HepG2 (cell line): Measurements from ENCODE around the gene LRRC3C. TPM values are rescaled to one million over a fixed set of nuclear protein-coding genes. Genes with fewer than 3 reads are reported as not detected.

ENCODE experiments used
- GATAD1 ChIP-seq: IDR thresholded peaks from 2 replicates; pipeline ENCODE4 v1.6.1; 2016; ENCODE audit warnings: missing genetic modification reagents, missing compliant biosample characterization
- MBNL3 ChIP-seq: fragments of 250-450 bp; sonication (Bioruptor Pico); conservative IDR thresholded peaks from 2 replicates; pipeline ENCODE4 v1.8.0; 2022; ENCODE audit warnings: mild to moderate bottlenecking, inconsistent platforms
- MED1 ChIP-seq: sonication (generic); formaldehyde crosslinking; IDR thresholded peaks from 2 replicates; pipeline ENCODE4 v1.4.0; 2020; ENCODE audit warnings: missing genetic modification reagents
- NR2F2 ChIP-seq: IDR thresholded peaks from 2 replicates; pipeline ENCODE4 v1.6.1; 2012; ENCODE audit warnings: low read depth, inconsistent platforms, borderline replicate concordance
- PHF21A ChIP-seq: sonication (generic); formaldehyde crosslinking; IDR thresholded peaks from 2 replicates; pipeline ENCODE4 v1.5.0; 2020; ENCODE audit warnings: mild to moderate bottlenecking, missing genetic modification reagents
- RNF219 ChIP-seq: sonication (generic); formaldehyde crosslinking; IDR thresholded peaks from 2 replicates; pipeline ENCODE4 v1.5.0; 2020; ENCODE audit warnings: mild to moderate bottlenecking, missing genetic modification reagents
- SALL1 ChIP-seq: sonication (generic); formaldehyde crosslinking; IDR thresholded peaks from 2 replicates; pipeline ENCODE4 v1.8.0; 2022; ENCODE audit warnings: mild to moderate bottlenecking, missing genetic modification reagents
- SNAI1 ChIP-seq: sonication (generic); formaldehyde crosslinking; IDR thresholded peaks from 2 replicates; pipeline ENCODE4 v1.5.0; 2020; ENCODE audit warnings: mild to moderate bottlenecking, missing genetic modification reagents, borderline replicate concordance
- SP4 ChIP-seq: sonication (generic); formaldehyde crosslinking; IDR thresholded peaks from 2 replicates; pipeline ENCODE4 v1.8.1; 2023; ENCODE audit warnings: mild to moderate bottlenecking, missing genetic modification reagents
- ZNF558 ChIP-seq: sonication (generic); formaldehyde crosslinking; IDR thresholded peaks from 2 replicates; pipeline ENCODE4 v1.9.0; 2022; ENCODE audit warnings: mild to moderate bottlenecking, missing genetic modification reagents, borderline replicate concordance
- ZNF570 ChIP-seq: sonication (generic); formaldehyde crosslinking; IDR thresholded peaks from 2 replicates; pipeline ENCODE4 v1.4.0; 2020; ENCODE audit warnings: mild to moderate bottlenecking, missing genetic modification reagents, borderline replicate concordance
- ZNF691 ChIP-seq: sonication (generic); formaldehyde crosslinking; IDR thresholded peaks from 2 replicates; pipeline ENCODE4 v1.4.0; 2020; ENCODE audit warnings: missing genetic modification reagents, low read depth, mild to moderate bottlenecking, borderline replicate concordance
- ZNF780A ChIP-seq: sonication (generic); formaldehyde crosslinking; IDR thresholded peaks from 2 replicates; pipeline ENCODE4 v1.8.0; 2022; ENCODE audit warnings: mild to moderate bottlenecking, missing genetic modification reagents, moderate library complexity
- polyA plus RNA-seq, 8 experiments: library from polyadenylated mRNA; depleted of rRNA in 3 of 8; stranded (reverse) in 7 of 8; unstranded in 1 of 8; fragments of >200 nt; fragmentation: Illumina TruSeq in 4 of 8; extraction: Trizol in 4 of 8; gene quantifications; 2 replicates each; pipeline versions ENCODE4 v1.2.1 to v1.2.3, GENCODE V29; 2011 to 2016; ENCODE audit warnings: low read depth in 4 of 8, missing spikeins in 1 of 8, mixed read lengths in 1 of 8; ENCODE audit not compliant: insufficient read depth in 1 of 8
- total RNA-seq, 5 experiments: library from RNA; depleted of rRNA; stranded (reverse); fragments of >200 nt; fragmentation: Illumina TruSeq; extraction: Trizol; gene quantifications; 2 replicates each; pipeline ENCODE4 v1.2.3, GENCODE V29; 2016; ENCODE audit warnings: low read depth in 1 of 5
- TF ChIP-seq, protein P1 (sequence below): sonication (generic); formaldehyde crosslinking; IDR thresholded peaks from 2 replicates; pipeline ENCODE4 v1.4.0; 2020; ENCODE audit warnings: missing genetic modification reagents, borderline replicate concordance
- TF ChIP-seq, protein P2 (sequence below): sonication (generic); formaldehyde crosslinking; IDR thresholded peaks from 2 replicates; pipeline ENCODE4 v1.4.0; 2020; ENCODE audit warnings: missing genetic modification reagents
- TF ChIP-seq, protein P3 (sequence below): sonication (generic); formaldehyde crosslinking; IDR thresholded peaks from 2 replicates; pipeline ENCODE4 v1.4.0; 2020; ENCODE audit warnings: mild to moderate bottlenecking, missing genetic modification reagents

Gene LRRC3C
- total and polyA plus RNA-seq, 2 of the 13 experiments (the other 11 are each of a cell fraction or from before 2014, with no cell fraction given): 0.17 TPM; not detected in 1

DNA sequence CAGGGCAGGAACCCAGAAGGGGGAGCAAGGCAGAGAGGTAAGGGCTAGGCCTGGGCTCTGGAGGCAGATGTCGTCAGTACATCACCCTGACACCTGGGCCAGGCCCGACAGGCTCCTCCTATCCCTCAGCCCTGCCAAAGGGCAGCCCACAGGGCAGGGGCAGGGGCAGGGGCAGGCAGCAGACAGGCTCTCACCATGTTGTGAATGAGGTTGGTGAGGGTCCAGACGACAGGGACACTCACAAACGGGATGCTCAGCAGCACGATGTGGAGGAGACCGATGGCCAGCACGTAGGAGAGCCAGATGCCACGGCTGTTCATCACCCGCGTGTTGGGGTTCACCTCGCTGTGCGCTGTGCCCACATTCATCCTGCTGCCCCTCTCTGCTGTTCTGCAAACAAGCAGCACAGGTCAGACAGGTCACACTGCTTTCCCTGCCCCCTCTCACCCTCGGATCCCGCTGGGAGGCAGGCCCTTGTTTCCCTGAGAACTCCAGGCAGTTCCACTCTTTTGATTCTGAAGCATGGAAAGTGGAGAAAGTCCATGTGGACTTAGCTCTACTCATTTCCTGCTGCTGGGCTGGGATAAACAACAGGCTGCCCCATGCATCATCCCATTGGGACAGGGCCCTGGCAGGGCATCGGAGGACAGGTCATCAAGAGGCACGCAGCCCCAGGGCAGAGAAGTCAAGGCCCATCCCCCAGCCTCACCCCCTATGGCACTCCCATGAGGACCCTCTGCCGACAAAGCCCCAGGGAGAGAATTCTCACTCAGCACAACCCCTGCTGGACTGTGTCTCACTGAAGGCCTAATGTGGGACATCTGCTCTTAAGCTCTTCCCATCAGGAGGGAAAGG lies 3.5 kb upstream of the LRRC3C start (continued):
- no peak for TF ChIP-seq MBNL3
- TF ChIP-seq, protein P1, sequence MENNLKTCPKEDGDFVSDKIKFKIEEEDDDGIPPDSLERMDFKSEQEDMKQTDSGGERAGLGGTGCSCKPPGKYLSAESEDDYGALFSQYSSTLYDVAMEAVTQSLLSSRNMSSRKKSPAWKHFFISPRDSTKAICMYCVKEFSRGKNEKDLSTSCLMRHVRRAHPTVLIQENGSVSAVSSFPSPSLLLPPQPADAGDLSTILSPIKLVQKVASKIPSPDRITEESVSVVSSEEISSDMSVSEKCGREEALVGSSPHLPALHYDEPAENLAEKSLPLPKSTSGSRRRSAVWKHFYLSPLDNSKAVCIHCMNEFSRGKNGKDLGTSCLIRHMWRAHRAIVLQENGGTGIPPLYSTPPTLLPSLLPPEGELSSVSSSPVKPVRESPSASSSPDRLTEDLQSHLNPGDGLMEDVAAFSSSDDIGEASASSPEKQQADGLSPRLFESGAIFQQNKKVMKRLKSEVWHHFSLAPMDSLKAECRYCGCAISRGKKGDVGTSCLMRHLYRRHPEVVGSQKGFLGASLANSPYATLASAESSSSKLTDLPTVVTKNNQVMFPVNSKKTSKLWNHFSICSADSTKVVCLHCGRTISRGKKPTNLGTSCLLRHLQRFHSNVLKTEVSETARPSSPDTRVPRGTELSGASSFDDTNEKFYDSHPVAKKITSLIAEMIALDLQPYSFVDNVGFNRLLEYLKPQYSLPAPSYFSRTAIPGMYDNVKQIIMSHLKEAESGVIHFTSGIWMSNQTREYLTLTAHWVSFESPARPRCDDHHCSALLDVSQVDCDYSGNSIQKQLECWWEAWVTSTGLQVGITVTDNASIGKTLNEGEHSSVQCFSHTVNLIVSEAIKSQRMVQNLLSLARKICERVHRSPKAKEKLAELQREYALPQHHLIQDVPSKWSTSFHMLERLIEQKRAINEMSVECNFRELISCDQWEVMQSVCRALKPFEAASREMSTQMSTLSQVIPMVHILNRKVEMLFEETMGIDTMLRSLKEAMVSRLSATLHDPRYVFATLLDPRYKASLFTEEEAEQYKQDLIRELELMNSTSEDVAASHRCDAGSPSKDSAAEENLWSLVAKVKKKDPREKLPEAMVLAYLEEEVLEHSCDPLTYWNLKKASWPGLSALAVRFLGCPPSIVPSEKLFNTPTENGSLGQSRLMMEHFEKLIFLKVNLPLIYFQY: peak; percentile 96
- TF ChIP-seq ZNF691: peak; percentile 96; the same call in 1 of the 2 replicates
- peak; percentile 83; the same call in 1 of the 2 replicates for TF ChIP-seq ZNF558 (CRISPR knock-in tag)
- peak; percentile 79 for TF ChIP-seq GATAD1 (CRISPR knock-in tag)
- TF ChIP-seq ZNF780A (CRISPR knock-in tag): 0 out of 2 replicates have a peak, but pooled peaks have one; percentile 77
- TF ChIP-seq SALL1 (CRISPR knock-in tag): peak; percentile 99
- 0 out of 2 replicates have a peak, but pooled peaks have one; percentile 31 for TF ChIP-seq RNF219
- TF ChIP-seq, protein P2, sequence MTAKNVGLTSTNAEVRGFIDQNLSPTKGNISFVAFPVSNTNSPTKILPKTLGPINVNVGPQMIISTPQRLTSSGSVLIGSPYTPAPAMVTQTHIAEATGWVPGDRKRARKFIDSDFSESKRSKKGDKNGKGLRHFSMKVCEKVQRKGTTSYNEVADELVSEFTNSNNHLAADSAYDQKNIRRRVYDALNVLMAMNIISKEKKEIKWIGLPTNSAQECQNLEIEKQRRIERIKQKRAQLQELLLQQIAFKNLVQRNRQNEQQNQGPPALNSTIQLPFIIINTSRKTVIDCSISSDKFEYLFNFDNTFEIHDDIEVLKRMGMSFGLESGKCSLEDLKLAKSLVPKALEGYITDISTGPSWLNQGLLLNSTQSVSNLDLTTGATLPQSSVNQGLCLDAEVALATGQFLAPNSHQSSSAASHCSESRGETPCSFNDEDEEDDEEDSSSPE (CRISPR knock-in tag): peak; percentile 85
- peak; percentile 98 for TF ChIP-seq NR2F2
- peak; percentile 100 for TF ChIP-seq PHF21A
- TF ChIP-seq SP4 (CRISPR knock-in tag): peak; percentile 48; the same call in 1 of the 2 replicates
- TF ChIP-seq ZNF570 (CRISPR knock-in tag): no peak
- peak; percentile 95 for TF ChIP-seq SNAI1 (CRISPR knock-in tag)
- peak; percentile 100 for TF ChIP-seq MED1 (CRISPR knock-in tag)
- TF ChIP-seq, protein P3, sequence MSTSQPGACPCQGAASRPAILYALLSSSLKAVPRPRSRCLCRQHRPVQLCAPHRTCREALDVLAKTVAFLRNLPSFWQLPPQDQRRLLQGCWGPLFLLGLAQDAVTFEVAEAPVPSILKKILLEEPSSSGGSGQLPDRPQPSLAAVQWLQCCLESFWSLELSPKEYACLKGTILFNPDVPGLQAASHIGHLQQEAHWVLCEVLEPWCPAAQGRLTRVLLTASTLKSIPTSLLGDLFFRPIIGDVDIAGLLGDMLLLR (CRISPR knock-in tag): peak; percentile 74; the same call in 1 of the 2 replicates
